ENCODE results near the gene DLL4.
"Not testable (repeated sequence)": the region's sequence is repeated elsewhere in the genome, so short reads cannot be mapped to it uniquely, and the experiment has no call there.

DLL4 gene

GRCh38 chr15:40960151-40960885, 31.2 kb downstream of the DLL4 start:
- no peaks in the 10 kb centered on the region for H3K4me1 ChIP-seq (ENCODE audit: low read length)
- H3K36me3 ChIP-seq (replicated peaks; ENCODE audit: low read depth, low read length): peaks cover 3% of the 10 kb centered on the region
- no peak overlapping the region for H3K27ac ChIP-seq (ENCODE audit: low read length)
- H2AFZ ChIP-seq (ENCODE audit: low read depth, low read length): no peak overlapping the region
- TF ChIP-seq EZH2phosphoT487 (IDR thresholded peaks at IDR 0.05; ENCODE audit: low read depth) (no peak), CTCF (IDR thresholded peaks at IDR 0.05; ENCODE audit: low read depth, low read length) (no peak)
- no peaks in the 10 kb centered on the region for H3K79me2 ChIP-seq (ENCODE audit: low read length)
- no peak overlapping the region for H3K4me2 ChIP-seq (ENCODE audit: low read length)
- no peak overlapping the region for H3K4me3 ChIP-seq (ENCODE audit: low read length)
- no peak overlapping the region for H3K9ac ChIP-seq (ENCODE audit: low read length)
- H3K9me3 ChIP-seq (ENCODE audit: insufficient read depth, low read length): no peaks in the 10 kb centered on the region
- H3K27me3 ChIP-seq (ENCODE audit: low read depth, low read length): no peaks in the 10 kb centered on the region
- no peaks in the 10 kb centered on the region for H4K20me1 ChIP-seq (ENCODE audit: insufficient read depth, low read length)

- Histone ChIP-seq H4K20me1 (ENCODE audit: insufficient read depth, low read length) (no peaks in the 10 kb centered on the region), H3K27ac (ENCODE audit: low read length) (no peak overlapping the region), H3K36me3 (replicated peaks; ENCODE audit: low read depth, low read length) (no peaks in the 10 kb centered on the region), H3K4me1 (ENCODE audit: low read length) (no peaks in the 10 kb centered on the region), H3K9ac (ENCODE audit: low read length) (no peak overlapping the region), H3K79me2 (ENCODE audit: low read length) (no peaks in the 10 kb centered on the region), H3K4me2 (ENCODE audit: low read length) (no peak overlapping the region), H3K27me3 (ENCODE audit: low read depth, low read length) (no peaks in the 10 kb centered on the region), H3K4me3 (ENCODE audit: low read length) (no peak overlapping the region), H3K9me3 (ENCODE audit: insufficient read depth, low read length) (no peaks in the 10 kb centered on the region), H2AFZ (ENCODE audit: low read depth, low read length) (no peak overlapping the region)
- TF ChIP-seq CTCF (IDR thresholded peaks at IDR 0.05; ENCODE audit: low read depth, low read length) (no peak), EZH2phosphoT487 (IDR thresholded peaks at IDR 0.05; ENCODE audit: low read depth) (no peak)
These were observed 31.8 kb downstream of the DLL4 start for GRCh38 chr15:40960925-40961324.

GRCh38 chr15:40961740-40962139, 32.6 kb downstream of the DLL4 start:
- not testable (repeated sequence) for H3K79me2 ChIP-seq (ENCODE audit: low read length); H3K4me3 ChIP-seq (ENCODE audit: low read length); H3K27me3 ChIP-seq (ENCODE audit: low read depth, low read length); H3K4me2 ChIP-seq (ENCODE audit: low read length); H3K27ac ChIP-seq (ENCODE audit: low read length); H2AFZ ChIP-seq (ENCODE audit: low read depth, low read length); H3K4me1 ChIP-seq (ENCODE audit: low read length); H3K9me3 ChIP-seq (ENCODE audit: insufficient read depth, low read length); H4K20me1 ChIP-seq (ENCODE audit: insufficient read depth, low read length); H3K9ac ChIP-seq (ENCODE audit: low read length); H3K36me3 ChIP-seq (replicated peaks; ENCODE audit: low read depth, low read length)

- not testable (repeated sequence) for H3K4me3 ChIP-seq (ENCODE audit: low read length); H3K9me3 ChIP-seq (ENCODE audit: insufficient read depth, low read length); H3K4me1 ChIP-seq (ENCODE audit: low read length); H3K79me2 ChIP-seq (ENCODE audit: low read length); H3K27ac ChIP-seq (ENCODE audit: low read length); H2AFZ ChIP-seq (ENCODE audit: low read depth, low read length); H3K36me3 ChIP-seq (replicated peaks; ENCODE audit: low read depth, low read length); H4K20me1 ChIP-seq (ENCODE audit: insufficient read depth, low read length); H3K27me3 ChIP-seq (ENCODE audit: low read depth, low read length); H3K4me2 ChIP-seq (ENCODE audit: low read length); H3K9ac ChIP-seq (ENCODE audit: low read length)
These were observed 33.2 kb downstream of the DLL4 start for GRCh38 chr15:40962317-40962716.

- Histone ChIP-seq H2AFZ (ENCODE audit: low read depth, low read length) (no peak overlapping the region), H3K27ac (ENCODE audit: low read length) (no peak overlapping the region), H3K4me3 (ENCODE audit: low read length) (no peak overlapping the region), H3K4me2 (ENCODE audit: low read length) (no peak overlapping the region), H3K27me3 (ENCODE audit: low read depth, low read length) (no peaks in the 10 kb centered on the region), H3K79me2 (ENCODE audit: low read length) (no peaks in the 10 kb centered on the region), H3K36me3 (replicated peaks; ENCODE audit: low read depth, low read length) (no peaks in the 10 kb centered on the region), H3K9me3 (ENCODE audit: insufficient read depth, low read length) (no peaks in the 10 kb centered on the region), H3K4me1 (ENCODE audit: low read length) (no peaks in the 10 kb centered on the region), H4K20me1 (ENCODE audit: insufficient read depth, low read length) (no peaks in the 10 kb centered on the region), H3K9ac (ENCODE audit: low read length) (no peak overlapping the region)
- TF ChIP-seq CTCF (IDR thresholded peaks at IDR 0.05; ENCODE audit: low read depth, low read length) (no peak), EZH2phosphoT487 (IDR thresholded peaks at IDR 0.05; ENCODE audit: low read depth) (no peak)
These were observed 34.1 kb downstream of the DLL4 start for GRCh38 chr15:40963201-40963600.

Measured in OCI-LY3 (cell line).